ENCODE data around the gene XPO4.
"Not testable (repeated sequence)": the region's sequence is repeated elsewhere in the genome, so short reads cannot be mapped to it uniquely, and the experiment has no call there.

The XPO4 gene

DNA sequence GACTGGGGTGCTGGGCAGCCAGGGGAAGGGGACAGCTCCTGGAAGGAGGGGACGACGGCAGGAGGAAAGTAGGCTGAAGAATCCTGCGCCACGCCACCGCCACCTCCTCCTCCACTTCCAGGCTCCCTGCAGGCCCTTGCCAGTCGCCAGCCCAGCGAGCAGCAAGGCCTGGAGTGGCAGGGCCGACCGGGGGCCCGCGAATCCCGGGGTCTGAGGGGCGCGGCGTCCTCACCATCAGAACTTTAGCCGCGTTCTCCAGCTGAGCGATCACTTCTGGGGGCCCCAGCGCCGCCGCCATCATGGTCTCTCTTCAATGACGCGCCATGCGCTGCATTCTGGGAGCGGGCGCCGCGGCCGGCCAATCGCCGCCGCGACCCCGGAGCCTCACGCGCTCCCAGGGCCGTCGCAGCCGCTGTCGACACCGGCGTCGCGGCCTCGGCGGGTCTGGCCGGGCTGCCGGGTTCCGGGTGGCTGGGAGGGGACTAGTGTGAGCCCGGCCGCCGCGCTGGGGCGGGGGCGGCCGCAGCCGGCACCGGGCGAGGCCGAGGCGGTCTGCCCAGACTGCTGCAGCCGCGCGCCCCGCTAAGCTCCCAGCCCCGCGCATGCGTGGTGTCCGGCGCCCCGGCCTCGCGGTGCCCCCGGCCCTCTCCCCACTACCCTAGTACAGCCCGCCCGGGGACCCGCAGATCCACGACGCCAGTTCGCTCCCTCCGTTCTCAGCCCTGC, at the start of gene XPO4:
Gene XPO4 (minus strand): TSS at position 309 of the 726 bp plus-strand sequence. CDS start 8 bp downstream, at position 301.
- peak within 1 kb of the TSS; percentile 98 for H3K9ac ChIP-seq (ENCODE audit: low read depth, low read length)
- H3K4me3 ChIP-seq (ENCODE audit: low read length) = peak within 1 kb of the TSS; percentile 98
- H3K27ac ChIP-seq (ENCODE audit: low read length) = peak within 1 kb of the TSS; percentile 94
- no peaks in the 10 kb centered on the region for H3K9me3 ChIP-seq (ENCODE audit: insufficient read depth, low read depth, low read length)
- H3K4me1 ChIP-seq (ENCODE audit: insufficient read depth, low read length) = no peaks in the 10 kb centered on the region; the same call in 1 of the 2 replicates
- H3K36me3 ChIP-seq (ENCODE audit: insufficient read depth, low read depth, low read length) = peaks cover 24% of the 10 kb centered on the region
- H3K27me3 ChIP-seq (ENCODE audit: insufficient read depth, low read length) = no peaks in the 10 kb centered on the region

DNA sequence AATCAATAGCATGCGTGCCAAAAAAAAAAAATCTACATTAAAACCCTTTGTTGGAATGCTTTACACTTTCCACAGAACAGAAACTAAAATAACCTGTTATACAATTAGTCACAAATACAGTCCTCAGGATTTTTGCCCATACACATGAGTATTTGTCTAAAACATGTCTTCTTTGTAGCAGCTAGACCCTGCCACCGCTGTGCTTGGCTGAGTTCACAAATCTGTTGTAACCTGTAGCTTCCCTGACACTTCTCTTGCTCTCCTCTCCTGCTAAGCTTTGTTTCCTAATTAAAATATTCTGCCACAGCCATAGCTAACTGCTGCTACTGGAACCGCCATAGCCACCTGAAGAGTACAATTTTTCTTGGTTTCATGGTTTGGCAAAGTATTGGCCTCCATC, 45.5 kb upstream of the XPO4 start:
- H3K9ac ChIP-seq (ENCODE audit: low read depth, low read length); H3K4me1 ChIP-seq (ENCODE audit: insufficient read depth, low read length); H3K27ac ChIP-seq (ENCODE audit: low read length); H3K9me3 ChIP-seq (ENCODE audit: insufficient read depth, low read depth, low read length); H3K36me3 ChIP-seq (ENCODE audit: insufficient read depth, low read depth, low read length); H3K4me3 ChIP-seq (ENCODE audit: low read length): not testable (repeated sequence)
- peaks cover 14% of the 10 kb centered on the region for H3K27me3 ChIP-seq (ENCODE audit: insufficient read depth, low read length)

DNA sequence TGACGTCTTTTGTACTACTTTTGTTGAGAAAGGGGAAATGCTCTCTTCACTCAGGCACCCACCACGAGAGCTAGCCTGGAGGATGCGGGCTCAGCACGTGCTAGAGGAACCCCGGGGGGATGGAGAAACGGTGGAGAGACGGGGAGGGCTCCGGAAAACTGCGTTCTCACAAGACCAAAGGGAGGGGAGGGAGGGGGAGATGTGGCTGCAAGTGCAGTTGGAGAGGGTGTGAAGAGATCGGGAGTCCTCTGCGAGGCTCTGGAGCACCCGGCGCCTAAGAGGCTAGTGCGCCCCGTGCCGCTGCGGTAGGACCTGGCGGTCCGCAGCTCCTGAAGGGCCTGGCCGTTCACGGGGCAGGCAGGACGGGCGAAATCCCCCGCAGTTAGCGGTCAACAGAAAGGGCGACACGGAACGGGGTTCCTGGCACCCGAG, 43.4 kb upstream of the XPO4 start:
- no peak overlapping the region for H3K9ac ChIP-seq (ENCODE audit: low read depth, low read length)

DNA sequence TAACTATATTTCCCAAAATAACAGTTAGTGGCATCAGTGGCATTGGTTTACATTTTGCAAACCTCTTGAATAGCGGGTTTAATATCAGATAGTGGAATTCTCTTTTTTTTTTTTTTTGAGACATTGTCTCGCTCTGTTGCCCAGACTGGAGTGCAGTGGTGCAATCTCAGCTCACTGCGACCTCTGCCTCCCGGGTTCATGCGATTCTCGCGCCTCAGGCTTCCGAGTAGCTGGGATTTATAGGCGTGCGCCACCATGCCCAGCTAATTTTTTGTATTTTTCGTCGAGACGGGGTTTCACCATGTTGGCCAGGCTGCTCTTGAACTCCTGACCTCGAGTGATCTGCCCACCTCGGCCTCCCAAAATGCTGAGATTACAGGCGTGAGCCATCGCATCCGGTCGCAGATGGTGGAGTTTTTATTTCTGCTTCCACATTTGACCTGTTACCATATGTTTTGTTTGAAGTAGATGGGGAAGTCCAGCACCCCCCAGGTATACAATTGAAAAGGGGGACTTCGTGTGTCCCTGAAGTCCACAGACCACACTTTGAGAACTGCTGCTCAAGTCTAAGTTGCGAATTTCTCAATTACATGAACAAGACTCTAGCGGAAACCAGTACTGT, 40.5 kb upstream of the XPO4 start:
- Histone ChIP-seq H3K36me3 (ENCODE audit: insufficient read depth, low read depth, low read length) (no peaks in the 10 kb centered on the region), H3K9me3 (ENCODE audit: insufficient read depth, low read depth, low read length) (no peaks in the 10 kb centered on the region), H3K27ac (ENCODE audit: low read length) (no peak overlapping the region), H3K9ac (ENCODE audit: low read depth, low read length) (no peak overlapping the region), H3K27me3 (ENCODE audit: insufficient read depth, low read length) (peaks cover 14% of the 10 kb centered on the region), H3K4me1 (ENCODE audit: insufficient read depth, low read length) (peaks cover 7% of the 10 kb centered on the region; the same call in 1 of the 2 replicates), H3K4me3 (ENCODE audit: low read length) (no peak overlapping the region)

More for the DNA sequence above, 43.4 kb upstream of the XPO4 start:
- Histone ChIP-seq H3K9me3 (ENCODE audit: insufficient read depth, low read depth, low read length) (no peaks in the 10 kb centered on the region), H3K27me3 (ENCODE audit: insufficient read depth, low read length) (peaks cover 14% of the 10 kb centered on the region), H3K27ac (ENCODE audit: low read length) (no peak overlapping the region), H3K36me3 (ENCODE audit: insufficient read depth, low read depth, low read length) (no peaks in the 10 kb centered on the region), H3K4me1 (ENCODE audit: insufficient read depth, low read length) (no peaks in the 10 kb centered on the region), H3K4me3 (ENCODE audit: low read length) (peak overlapping the region; percentile 30; the same call in 1 of the 2 replicates)

DNA sequence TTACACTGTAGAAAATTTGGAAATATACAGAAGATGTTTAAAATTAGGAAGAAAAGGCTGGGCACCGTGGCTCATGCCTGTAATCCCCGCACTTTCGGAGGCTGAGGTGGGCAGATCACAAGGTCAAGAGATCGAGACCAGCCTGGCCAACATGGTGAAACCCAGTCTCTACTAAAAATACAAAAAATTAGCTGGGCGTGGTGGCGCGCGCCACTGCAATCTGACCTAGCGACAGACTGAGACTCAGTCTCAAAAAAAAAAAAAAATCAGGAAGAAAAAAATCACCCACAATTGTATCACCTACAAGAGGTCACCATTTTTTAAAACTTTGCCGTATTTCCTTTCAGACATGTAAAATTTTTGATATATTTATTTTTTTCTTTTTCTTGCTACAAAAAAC, 38.0 kb upstream of the XPO4 start:
- H3K4me3 ChIP-seq (ENCODE audit: low read length); H3K27me3 ChIP-seq (ENCODE audit: insufficient read depth, low read length); H3K9me3 ChIP-seq (ENCODE audit: insufficient read depth, low read depth, low read length); H3K27ac ChIP-seq (ENCODE audit: low read length); H3K9ac ChIP-seq (ENCODE audit: low read depth, low read length); H3K36me3 ChIP-seq (ENCODE audit: insufficient read depth, low read depth, low read length); H3K4me1 ChIP-seq (ENCODE audit: insufficient read depth, low read length): not testable (repeated sequence)

DNA sequence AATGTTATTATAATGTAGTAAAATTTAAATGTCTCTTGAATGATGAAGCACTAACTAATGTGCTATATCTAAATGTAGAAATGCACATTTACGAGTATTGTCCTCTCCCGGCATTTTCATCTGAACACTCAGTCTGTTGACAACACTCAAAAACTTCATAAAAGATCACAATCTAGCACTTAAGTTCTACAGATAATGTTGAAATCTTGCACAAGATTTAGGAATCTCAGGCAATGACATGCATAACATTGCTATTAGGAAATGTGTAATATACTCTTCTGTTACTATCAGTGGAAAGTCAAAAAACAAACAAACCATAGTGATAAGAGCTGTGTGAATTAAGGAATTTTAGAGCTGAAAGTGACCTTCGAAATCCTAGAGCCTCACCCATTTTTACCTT, 37.5 kb upstream of the XPO4 start:
- Histone ChIP-seq H3K9ac (ENCODE audit: low read depth, low read length) (no peak overlapping the region), H3K36me3 (ENCODE audit: insufficient read depth, low read depth, low read length) (no peaks in the 10 kb centered on the region), H3K27ac (ENCODE audit: low read length) (no peak overlapping the region), H3K9me3 (ENCODE audit: insufficient read depth, low read depth, low read length) (no peaks in the 10 kb centered on the region), H3K4me3 (ENCODE audit: low read length) (no peak overlapping the region), H3K27me3 (ENCODE audit: insufficient read depth, low read length) (0 out of 2 replicates have a peak, but pooled peaks cover under 1% of the 10 kb centered on the region), H3K4me1 (ENCODE audit: insufficient read depth, low read length) (peaks cover 7% of the 10 kb centered on the region; the same call in 1 of the 2 replicates)

DNA sequence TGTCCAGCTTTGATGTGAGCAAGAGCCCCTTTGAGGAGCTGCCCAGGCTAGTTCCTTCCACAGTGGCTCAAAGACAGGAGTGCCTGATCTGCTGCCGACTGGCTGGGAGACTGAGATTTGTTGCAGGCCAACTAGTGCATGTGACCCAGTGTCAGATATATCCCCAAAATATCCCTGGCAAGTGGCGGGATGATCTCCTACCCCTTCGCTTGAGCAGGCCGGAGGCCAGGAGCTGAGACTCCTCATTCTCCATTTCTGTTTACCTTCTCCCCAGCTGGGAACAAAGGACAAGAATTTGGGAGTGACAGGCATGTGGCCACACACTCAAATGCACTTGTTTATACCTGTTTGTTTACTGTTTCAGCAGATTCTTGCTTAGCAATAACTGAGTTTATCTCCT, 37.1 kb upstream of the XPO4 start:
- Histone ChIP-seq H3K4me1 (ENCODE audit: insufficient read depth, low read length) (peaks cover 7% of the 10 kb centered on the region; the same call in 1 of the 2 replicates), H3K9ac (ENCODE audit: low read depth, low read length) (no peak overlapping the region), H3K27ac (ENCODE audit: low read length) (no peak overlapping the region), H3K27me3 (ENCODE audit: insufficient read depth, low read length) (no peaks in the 10 kb centered on the region), H3K36me3 (ENCODE audit: insufficient read depth, low read depth, low read length) (no peaks in the 10 kb centered on the region), H3K9me3 (ENCODE audit: insufficient read depth, low read depth, low read length) (no peaks in the 10 kb centered on the region), H3K4me3 (ENCODE audit: low read length) (no peak overlapping the region)

DNA sequence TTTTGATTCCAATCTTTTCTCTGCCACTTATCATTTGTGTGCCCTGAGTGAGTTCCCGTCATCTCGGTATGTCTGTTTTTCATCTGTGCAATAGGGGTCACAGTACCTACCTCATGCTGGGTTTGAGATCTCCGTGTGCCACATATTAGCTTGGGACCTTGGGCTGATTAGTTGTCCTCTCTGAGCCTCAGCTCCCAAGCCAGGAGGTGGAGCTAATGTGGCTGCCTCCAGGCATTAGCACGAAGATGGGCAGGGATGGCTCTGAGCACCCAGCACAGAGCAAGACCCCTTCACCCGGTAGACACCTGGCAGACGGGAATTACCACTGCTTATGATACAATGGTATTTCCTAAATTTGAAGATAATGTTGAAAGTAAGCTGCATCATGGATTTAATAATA, 35.8 kb upstream of the XPO4 start:
- H3K4me1 ChIP-seq (ENCODE audit: insufficient read depth, low read length) = peaks cover 7% of the 10 kb centered on the region; the same call in 1 of the 2 replicates
- no peak overlapping the region for H3K9ac ChIP-seq (ENCODE audit: low read depth, low read length)
- no peak overlapping the region for H3K4me3 ChIP-seq (ENCODE audit: low read length)
- H3K36me3 ChIP-seq (ENCODE audit: insufficient read depth, low read depth, low read length) = no peaks in the 10 kb centered on the region
- no peaks in the 10 kb centered on the region for H3K27me3 ChIP-seq (ENCODE audit: insufficient read depth, low read length)
- H3K9me3 ChIP-seq (ENCODE audit: insufficient read depth, low read depth, low read length) = no peaks in the 10 kb centered on the region
- H3K27ac ChIP-seq (ENCODE audit: low read length) = no peak overlapping the region

DNA sequence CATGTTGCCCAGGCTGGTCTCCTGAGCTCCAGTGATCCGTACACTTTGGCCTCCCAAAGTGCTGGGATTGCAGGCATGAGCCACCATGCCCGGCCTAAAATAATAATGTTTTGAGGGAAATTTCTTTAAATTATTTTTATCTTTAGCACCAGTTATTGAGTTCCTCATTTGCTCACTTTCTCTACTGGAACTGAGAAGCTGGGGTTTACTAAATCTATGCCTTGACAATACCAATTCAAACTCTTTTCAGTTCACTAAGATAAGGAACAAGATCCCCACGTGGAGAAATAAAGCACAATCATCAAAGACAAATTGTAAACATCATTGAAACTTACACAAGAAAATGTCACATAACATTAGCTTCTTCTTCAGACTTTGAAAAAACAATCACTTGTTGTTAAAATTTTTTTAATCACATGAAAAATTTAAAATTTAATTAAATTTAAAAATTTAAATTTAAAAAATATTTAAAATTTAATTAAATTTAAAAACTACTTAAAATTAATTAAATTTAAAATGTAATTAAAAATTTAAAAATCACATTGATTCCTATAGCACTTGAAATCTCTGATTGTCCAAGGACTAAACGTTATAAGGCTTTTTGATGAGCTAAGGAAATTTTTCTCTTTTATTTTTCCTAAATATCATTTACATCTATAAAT, 25.2 kb upstream of the XPO4 start:
- Histone ChIP-seq H3K27ac (ENCODE audit: low read length) (no peak overlapping the region), H3K4me3 (ENCODE audit: low read length) (no peak overlapping the region), H3K9me3 (ENCODE audit: insufficient read depth, low read depth, low read length) (no peaks in the 10 kb centered on the region), H3K27me3 (ENCODE audit: insufficient read depth, low read length) (no peaks in the 10 kb centered on the region), H3K36me3 (ENCODE audit: insufficient read depth, low read depth, low read length) (no peaks in the 10 kb centered on the region), H3K9ac (ENCODE audit: low read depth, low read length) (no peak overlapping the region), H3K4me1 (ENCODE audit: insufficient read depth, low read length) (peaks cover 3% of the 10 kb centered on the region; the same call in 1 of the 2 replicates)

DNA sequence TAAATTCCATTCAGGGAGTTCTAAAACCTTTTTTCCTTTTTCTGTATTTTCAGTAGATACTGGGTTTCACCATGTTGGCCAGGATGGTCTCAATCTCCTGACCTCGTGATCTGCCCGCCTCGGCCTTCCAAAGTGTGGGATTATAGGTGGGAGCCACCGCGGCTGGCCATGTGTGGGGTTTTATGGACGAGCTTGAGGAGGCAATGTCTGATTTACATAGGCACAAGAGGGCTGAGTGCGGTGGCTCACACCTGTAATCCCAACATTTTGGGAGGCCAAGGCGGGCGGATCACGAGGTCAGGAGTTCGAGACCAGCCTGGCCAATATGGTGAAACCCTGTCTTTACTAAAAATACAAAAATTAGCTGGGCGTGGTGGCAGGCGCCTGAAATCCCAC, 22.8 kb upstream of the XPO4 start:
- not testable (repeated sequence) for H3K27ac ChIP-seq (ENCODE audit: low read length); H3K36me3 ChIP-seq (ENCODE audit: insufficient read depth, low read depth, low read length); H3K4me1 ChIP-seq (ENCODE audit: insufficient read depth, low read length); H3K9me3 ChIP-seq (ENCODE audit: insufficient read depth, low read depth, low read length); H3K4me3 ChIP-seq (ENCODE audit: low read length); H3K9ac ChIP-seq (ENCODE audit: low read depth, low read length); H3K27me3 ChIP-seq (ENCODE audit: insufficient read depth, low read length)

DNA sequence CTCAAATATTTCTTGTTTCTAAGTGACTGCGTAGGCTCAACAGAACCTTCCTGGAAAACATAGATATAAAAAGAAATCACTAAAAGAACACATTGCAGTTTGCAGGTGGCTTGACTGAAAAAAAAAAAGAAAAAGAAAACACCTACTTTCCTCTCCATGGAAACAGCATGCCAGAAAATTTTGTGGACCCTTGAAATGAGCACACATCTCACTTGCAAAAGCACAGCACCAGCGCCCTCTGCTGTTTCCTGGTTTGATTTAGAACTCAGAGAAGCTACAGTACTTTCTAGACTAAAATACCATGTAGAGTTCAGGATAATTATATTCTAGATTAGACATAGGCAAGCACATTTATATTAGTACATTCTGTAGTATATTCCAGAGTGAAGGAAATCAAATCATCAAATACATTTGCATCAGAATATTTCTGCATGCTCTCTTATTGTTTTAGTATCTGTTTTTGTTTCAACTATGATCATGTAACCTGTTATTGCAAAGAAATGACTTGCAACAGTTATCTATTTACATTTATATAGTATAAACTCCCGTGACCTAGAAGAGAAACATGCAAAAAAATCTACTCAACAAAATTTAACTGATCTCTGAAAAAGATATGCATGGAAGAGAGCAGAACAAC, 22.3 kb upstream of the XPO4 start:
- H3K9me3 ChIP-seq (ENCODE audit: insufficient read depth, low read depth, low read length) = no peaks in the 10 kb centered on the region
- no peaks in the 10 kb centered on the region for H3K36me3 ChIP-seq (ENCODE audit: insufficient read depth, low read depth, low read length)
- H3K9ac ChIP-seq (ENCODE audit: low read depth, low read length) = no peak overlapping the region
- no peak overlapping the region for H3K4me3 ChIP-seq (ENCODE audit: low read length)
- peaks cover 3% of the 10 kb centered on the region; the same call in 1 of the 2 replicates for H3K4me1 ChIP-seq (ENCODE audit: insufficient read depth, low read length)
- H3K27ac ChIP-seq (ENCODE audit: low read length) = no peak overlapping the region
- no peaks in the 10 kb centered on the region for H3K27me3 ChIP-seq (ENCODE audit: insufficient read depth, low read length)
